Fibroblast of villous mesenchyme (primary cell): ENCODE data around the gene RBM22. TPM values are rescaled to one million over a fixed set of nuclear protein-coding genes. Genes with fewer than 3 reads are reported as not detected.

Experiments
- DNase-seq: peaks from one replicate; pipeline ENCODE4 v3.0.0-alpha.2; 2010; ENCODE audit warnings: low read depth
- H3K4me3 ChIP-seq: 2 replicates; pipeline ENCODE4 v1.5.1; 2011; ENCODE audit warnings: low read depth, mild to moderate bottlenecking, low read length
- CTCF ChIP-seq: IDR thresholded peaks from 2 replicates; pipeline ENCODE4 v1.5.1; 2012; ENCODE audit warnings: low read depth, mild to moderate bottlenecking, low read length; ENCODE audit not compliant: insufficient read depth
- total RNA-seq: library from RNA; depleted of rRNA; stranded (reverse); fragments of >200 nt; gene quantifications from 2 replicates; pipeline ENCODE4 v1.2.3, GENCODE V29; 2012

Gene RBM22
- total RNA-seq, 1 donor, result 29.8 TPM

- no peak overlapping the region for H3K4me3 ChIP-seq
- DNase-seq, result no peak
- TF ChIP-seq CTCF, result no peak
Measured at GRCh38 chr5:150663936-150664335, 36.9 kb downstream of the RBM22 start.

GRCh38 chr5:150662731-150663516, 37.9 kb downstream of the RBM22 start:
- no peak for TF ChIP-seq CTCF
- H3K4me3 ChIP-seq, result no peak overlapping the region
- no peak for DNase-seq

- no peak overlapping the region for H3K4me3 ChIP-seq
- no peak for DNase-seq
- TF ChIP-seq CTCF, result no peak
Measured at GRCh38 chr5:150661821-150662596, 38.9 kb downstream of the RBM22 start.

- no peak for DNase-seq
- TF ChIP-seq CTCF, result no peak
- no peak within 1 kb of the TSS for H3K4me3 ChIP-seq
Measured at GRCh38 chr5:150661086-150661485, 39.8 kb downstream of the RBM22 start, which contains the start of gene MYOZ3. Gene MYOZ3 (plus strand): TSS chr5:150661251. CDS start chr5:150662942, 1,691 bp downstream.

GRCh38 chr5:150660108-150660831, 40.6 kb downstream of the RBM22 start:
- H3K4me3 ChIP-seq, result no peak overlapping the region
- DNase-seq, result no peak
- no peak for TF ChIP-seq CTCF

GRCh38 chr5:150659360-150660107, 41.3 kb downstream of the RBM22 start:
- TF ChIP-seq CTCF, result no peak
- DNase-seq, result no peak

More at GRCh38 chr5:150659360-150660107, 41.3 kb downstream of the RBM22 start:
- H3K4me3 ChIP-seq, result no peak overlapping the region
